NCI-H2227 (cell line): ENCODE measurements around the gene IPO13.

ENCODE experiments used
- DNase-seq: peaks from one replicate; lab custom pipeline; 2025; ENCODE audit not compliant: unreplicated experiment; lab: John Stamatoyannopoulos, UW

IPO13 gene

GRCh38 chr1:43971336-43971980, 24.7 kb downstream of the IPO13 start:
- no peak for DNase-seq

- no peak for DNase-seq
These were observed 27.3 kb downstream of the IPO13 start for GRCh38 chr1:43973981-43974442.

- DNase-seq, result peak; percentile 97
These were observed 27.9 kb downstream of the IPO13 start, which contains the start of gene ATP6V0B for GRCh38 chr1:43974443-43975248. Gene ATP6V0B (plus strand): TSS chr1:43974960. CDS start chr1:43975041, 81 bp downstream.

GRCh38 chr1:43975249-43975961, 28.7 kb downstream of the IPO13 start:
- DNase-seq, result peak; percentile 45

GRCh38 chr1:43976045-43976444, 29.3 kb downstream of the IPO13 start:
- no peak for DNase-seq

GRCh38 chr1:43976890-43977289, 30.1 kb downstream of the IPO13 start:
- DNase-seq, result no peak

DNA sequence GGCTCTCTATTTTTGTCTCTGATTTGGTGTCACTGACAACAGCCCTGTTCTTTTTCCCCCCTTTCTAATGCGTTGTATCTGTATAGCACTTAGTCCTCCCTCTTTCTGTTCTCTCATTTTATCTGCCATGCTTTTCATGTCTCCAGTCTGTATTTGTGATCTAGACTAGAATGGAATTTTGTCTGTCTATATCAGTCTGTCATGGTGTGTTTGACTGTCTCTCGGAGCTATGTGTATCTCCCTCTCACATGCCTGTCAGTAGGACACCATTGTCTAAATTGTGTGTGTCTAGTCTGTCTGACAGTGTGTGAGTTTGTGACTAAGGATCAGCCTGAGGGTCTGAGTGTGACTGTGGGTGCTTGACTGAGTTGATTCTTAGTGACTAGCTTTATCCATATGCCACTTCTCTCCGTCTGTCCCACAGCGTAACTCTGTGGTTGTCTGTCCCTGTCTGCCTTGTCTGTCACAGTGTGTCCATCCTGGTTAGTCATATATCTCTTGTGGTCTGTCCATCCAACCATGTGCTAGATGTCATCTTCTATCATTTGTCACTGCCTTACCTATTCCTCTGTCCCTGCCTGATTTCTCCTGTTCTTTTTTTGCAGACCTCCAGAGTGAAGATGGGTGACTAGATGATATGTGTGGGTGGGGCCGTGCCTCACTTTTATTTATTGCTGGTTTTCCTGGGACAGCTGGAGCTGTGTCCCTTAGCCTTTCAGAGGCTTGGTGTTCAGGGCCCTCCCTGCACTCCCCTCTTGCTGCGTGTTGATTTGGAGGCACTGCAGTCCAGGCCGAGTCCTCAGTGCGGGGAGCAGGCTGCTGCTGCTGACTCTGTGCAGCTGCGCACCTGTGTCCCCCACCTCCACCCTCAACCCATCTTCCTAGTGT, 30.9 kb downstream of the IPO13 start:
- no peak for DNase-seq

GRCh38 chr1:43978264-43978550, 31.5 kb downstream of the IPO13 start:
- no peak for DNase-seq

GRCh38 chr1:43978551-43979260, 32.0 kb downstream of the IPO13 start, which contains the start of gene B4GALT2:
Gene B4GALT2 (plus strand): TSS chr1:43979210. CDS start chr1:43981161, 1,951 bp downstream.
- DNase-seq, result peak; percentile 63

DNA sequence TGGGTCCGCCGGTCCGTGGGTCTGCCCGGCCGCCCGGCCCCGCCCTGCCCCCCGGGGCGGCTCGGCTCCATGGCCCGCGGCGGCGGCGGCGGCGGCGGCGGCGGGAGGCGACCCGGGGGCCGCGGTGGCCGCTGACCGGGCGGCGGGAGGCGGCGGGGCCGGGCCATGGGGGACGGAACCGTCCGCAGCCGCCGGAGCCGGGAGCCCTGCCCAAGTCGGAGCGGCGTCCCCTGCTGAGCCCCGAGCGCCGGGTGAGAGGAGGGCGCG, 32.4 kb downstream of the IPO13 start:
- DNase-seq, result no peak

GRCh38 chr1:43979528-43980254, 32.9 kb downstream of the IPO13 start:
- DNase-seq, result peak; percentile 52

GRCh38 chr1:43980255-43981134, 33.7 kb downstream of the IPO13 start:
- no peak for DNase-seq

DNA sequence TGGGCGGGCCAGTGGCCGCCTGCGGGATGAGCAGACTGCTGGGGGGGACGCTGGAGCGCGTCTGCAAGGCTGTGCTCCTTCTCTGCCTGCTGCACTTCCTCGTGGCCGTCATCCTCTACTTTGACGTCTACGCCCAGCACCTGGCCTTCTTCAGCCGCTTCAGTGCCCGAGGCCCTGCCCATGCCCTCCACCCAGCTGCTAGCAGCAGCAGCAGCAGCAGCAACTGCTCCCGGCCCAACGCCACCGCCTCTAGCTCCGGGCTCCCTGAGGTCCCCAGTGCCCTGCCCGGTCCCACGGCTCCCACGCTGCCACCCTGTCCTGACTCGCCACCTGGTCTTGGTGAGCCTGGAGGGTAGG, 34.4 kb downstream of the IPO13 start:
- peak; percentile 22 for DNase-seq

GRCh38 chr1:43981636-43982035, 34.9 kb downstream of the IPO13 start:
- DNase-seq, result no peak

- DNase-seq, result no peak
These were observed 35.5 kb downstream of the IPO13 start for GRCh38 chr1:43982241-43982640.

DNA sequence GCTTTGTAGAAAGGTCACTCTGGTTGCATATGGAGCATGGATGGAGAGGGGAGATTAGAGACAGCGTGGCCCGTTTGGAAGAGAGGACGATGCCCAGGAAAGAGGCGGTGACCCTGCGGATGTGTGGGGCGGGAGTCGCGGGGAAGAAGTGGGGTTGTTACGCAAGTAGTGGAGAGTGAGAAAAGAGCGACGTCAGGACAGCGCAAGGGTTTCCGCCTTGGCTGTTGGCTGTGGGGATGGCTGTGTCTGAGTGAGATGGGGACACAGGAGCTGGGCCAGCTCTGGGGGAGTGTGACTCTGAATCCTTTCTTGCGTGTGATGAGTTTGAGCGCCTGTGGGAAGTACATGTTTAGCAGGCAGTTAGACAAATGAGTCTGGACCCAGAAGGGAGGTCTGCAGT, 36.1 kb downstream of the IPO13 start:
- no peak for DNase-seq

GRCh38 chr1:43983253-43983899, 36.6 kb downstream of the IPO13 start:
- no peak for DNase-seq

DNA sequence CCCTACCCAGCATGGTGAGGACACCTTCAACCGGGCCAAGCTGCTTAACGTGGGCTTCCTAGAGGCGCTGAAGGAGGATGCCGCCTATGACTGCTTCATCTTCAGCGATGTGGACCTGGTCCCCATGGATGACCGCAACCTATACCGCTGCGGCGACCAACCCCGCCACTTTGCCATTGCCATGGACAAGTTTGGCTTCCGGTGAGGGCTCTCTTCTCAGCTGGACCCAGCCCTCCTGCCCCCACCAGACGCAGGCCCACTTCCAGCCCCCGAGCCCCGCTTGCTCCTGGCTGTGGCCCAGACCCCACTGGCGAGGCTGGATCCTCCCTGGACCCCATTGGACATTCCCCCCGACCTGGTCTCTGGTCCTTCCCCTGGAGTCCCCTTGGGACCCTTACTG, 38.1 kb downstream of the IPO13 start:
- no peak for DNase-seq
